Stimulated activated CD4-positive, alpha-beta T cell treated with anti-CD3 and anti-CD28 coated beads, Interleukin-1b, Interleukin-23, amount 100 ng/mL, for 48 hours (primary cell): ENCODE measurements around the gene ATP6V0D1.
"Not testable (repeated sequence)": the region's sequence is repeated elsewhere in the genome, so short reads cannot be mapped to it uniquely, and the experiment has no call there.

Experiments
- DNase-seq: peaks from one replicate; pipeline ENCODE4 v3.0.0-alpha.2; 2020

Gene ATP6V0D1

DNA sequence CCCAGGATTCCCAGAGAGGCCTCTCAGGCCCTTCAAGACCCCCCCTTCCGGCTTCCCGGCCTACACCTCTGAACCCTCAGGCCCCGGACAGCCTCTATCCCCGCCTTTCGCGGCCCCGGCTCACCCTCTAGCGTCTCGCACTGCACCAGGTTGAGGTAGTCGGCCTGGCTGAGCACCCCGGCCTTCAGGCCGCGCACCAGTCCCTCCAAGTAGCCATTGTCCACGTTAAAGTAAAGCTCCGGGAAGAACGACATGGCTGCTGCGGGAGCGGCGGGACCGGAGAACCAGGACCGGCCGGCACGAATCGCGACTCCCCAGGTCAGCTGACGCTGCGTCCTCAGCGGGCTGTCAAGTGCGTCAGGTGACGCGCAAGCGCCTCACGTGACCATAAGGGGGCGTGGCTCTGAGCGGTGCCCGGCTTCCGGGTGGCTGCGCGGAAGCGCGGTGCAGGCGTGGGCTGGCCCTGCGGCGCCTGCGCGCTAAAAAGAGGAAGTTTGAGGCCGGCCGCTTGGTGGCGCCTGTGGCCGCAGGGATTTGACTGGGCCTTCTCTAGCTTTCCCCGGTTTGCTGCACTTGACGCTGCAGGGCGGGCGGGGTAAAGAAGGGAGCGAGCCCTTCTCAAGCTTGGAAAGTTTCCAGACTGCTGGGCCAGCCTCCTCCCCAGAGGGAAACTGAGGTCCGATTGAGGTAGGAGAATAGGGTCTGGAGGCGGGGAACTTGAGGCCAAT lies at the start of gene ATP6V0D1:
TSS of gene ATP6V0D1 (minus strand) at position 325 of the 728 bp plus-strand sequence. CDS start at position 254, 71 bp downstream.
- peak; percentile 97 for DNase-seq

GRCh38 chr16:67530013-67530939 lies 49.3 kb upstream of the ATP6V0D1 start:
- no peak for DNase-seq

- DNase-seq = no peak
Observed at GRCh38 chr16:67529582-67530012, 48.6 kb upstream of the ATP6V0D1 start.

GRCh38 chr16:67528870-67529581 lies 48.1 kb upstream of the ATP6V0D1 start:
- DNase-seq = no peak

DNA sequence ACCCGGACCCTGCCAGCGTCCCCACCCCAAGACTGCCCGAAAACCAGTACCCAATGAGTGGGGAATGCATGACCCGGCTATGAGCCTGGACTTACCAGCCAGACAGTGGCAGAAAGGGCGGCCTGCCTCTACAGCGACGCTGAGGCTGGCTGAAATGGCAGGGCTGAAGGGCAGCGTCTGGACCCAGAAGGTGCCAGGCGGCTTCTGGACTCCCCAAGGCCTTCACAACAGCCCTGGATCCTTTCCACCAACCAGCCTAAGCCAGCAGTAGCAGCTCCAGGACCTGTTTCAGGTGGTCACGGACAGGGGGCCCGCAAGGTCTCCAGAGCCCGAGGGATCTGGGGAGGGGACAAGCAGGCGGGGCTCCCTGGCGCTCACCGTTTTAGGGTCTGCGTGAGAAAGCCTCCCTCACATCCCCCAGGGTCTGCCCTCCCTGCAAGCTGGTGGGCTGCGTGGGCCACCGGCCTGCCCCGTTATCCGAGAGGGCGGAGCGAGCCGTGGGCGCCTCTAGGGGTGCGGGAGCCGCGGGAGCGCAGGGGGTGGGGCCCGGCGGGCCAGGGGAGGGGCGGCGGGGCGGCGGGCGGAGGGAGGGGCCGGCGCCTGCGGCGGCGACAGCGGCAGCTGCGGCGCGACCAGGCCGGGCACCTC lies 47.4 kb upstream of the ATP6V0D1 start, which contains the start of gene RIPOR1:
TSS of gene RIPOR1 (plus strand) at position 608 of the 648 bp plus-strand sequence. CDS start 9,618 bp downstream, outside the sequence.
- DNase-seq = no peak

- DNase-seq = no peak
Observed at GRCh38 chr16:67526149-67526791, 45.3 kb upstream of the ATP6V0D1 start.

- no peak for DNase-seq
Observed at GRCh38 chr16:67525176-67525860, 44.4 kb upstream of the ATP6V0D1 start.

DNA sequence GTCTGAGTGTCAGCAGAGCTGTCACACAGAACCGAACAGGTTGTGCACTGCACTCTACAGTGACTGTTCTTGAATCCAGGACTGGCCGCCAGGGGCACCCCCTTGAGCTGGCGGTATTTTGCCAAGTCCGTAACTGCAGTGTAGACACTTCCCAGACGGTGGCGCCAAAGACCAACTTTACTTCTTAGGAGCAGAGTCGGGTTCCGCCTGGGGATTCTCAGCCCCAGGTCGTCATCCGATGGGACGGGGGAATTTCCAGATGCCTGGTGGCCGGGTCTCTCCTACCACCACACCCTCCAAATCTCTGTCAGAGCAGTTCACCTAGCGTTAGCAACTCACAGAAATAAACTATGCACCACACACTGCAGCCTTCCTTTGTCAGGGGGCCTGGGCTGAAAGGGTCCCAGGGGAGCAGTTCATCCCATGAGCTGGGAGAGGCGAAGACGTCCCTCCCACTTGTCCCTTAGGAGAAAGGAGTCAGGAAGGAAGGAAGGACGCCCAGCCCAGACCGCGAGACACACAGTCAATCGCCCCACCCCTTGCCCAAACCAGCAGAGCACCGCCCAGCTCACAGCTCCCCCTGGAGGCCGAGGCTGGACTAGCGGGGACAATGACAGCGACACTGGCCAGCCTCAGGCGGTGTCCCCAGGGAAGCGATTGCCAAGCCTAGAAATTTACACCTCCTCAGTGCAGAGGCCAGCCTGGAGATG lies 40.3 kb upstream of the ATP6V0D1 start:
- DNase-seq = peak; percentile 97

GRCh38 chr16:67519242-67519641 lies 38.3 kb upstream of the ATP6V0D1 start:
- DNase-seq = no peak

GRCh38 chr16:67518676-67519075 lies 37.7 kb upstream of the ATP6V0D1 start:
- no peak for DNase-seq

DNA sequence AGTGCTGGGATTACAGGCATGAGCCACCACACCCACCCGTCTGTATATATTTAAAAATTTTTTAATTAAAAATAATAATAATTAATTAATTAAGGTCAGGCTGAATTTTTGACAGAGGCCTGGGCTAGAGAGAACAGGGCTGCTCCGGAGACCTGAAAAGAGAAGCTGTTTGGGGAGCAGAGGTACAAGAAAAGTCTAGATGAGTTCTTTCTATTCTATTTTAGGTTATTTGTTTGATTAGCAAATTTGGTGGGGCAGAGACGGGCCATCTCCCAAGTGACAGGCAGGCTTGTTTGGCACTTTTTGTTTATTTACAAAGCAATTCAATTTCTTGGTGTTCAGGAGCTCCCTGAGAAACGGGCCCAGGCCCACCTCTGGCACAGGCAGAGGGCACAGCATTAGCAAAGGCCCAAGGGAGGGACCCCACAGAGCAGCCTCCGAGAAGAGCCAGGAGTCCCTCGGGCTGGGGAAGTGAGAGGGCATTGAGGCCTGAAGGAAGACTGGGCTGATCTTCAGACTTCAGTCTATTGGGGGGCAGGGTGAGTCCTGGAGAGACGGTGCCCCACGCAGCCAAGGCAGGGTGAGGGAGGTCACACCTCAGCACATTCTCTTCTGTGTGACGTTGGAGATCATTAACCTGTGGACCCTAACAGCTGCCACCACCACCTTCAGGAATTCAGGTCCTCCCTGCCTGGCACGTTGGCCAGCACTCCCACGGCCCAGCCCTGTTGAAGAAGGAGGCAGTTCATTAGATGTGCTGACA lies 36.9 kb upstream of the ATP6V0D1 start:
- no peak for DNase-seq

- no peak for DNase-seq
Observed at GRCh38 chr16:67517155-67517445, 36.1 kb upstream of the ATP6V0D1 start.

DNA sequence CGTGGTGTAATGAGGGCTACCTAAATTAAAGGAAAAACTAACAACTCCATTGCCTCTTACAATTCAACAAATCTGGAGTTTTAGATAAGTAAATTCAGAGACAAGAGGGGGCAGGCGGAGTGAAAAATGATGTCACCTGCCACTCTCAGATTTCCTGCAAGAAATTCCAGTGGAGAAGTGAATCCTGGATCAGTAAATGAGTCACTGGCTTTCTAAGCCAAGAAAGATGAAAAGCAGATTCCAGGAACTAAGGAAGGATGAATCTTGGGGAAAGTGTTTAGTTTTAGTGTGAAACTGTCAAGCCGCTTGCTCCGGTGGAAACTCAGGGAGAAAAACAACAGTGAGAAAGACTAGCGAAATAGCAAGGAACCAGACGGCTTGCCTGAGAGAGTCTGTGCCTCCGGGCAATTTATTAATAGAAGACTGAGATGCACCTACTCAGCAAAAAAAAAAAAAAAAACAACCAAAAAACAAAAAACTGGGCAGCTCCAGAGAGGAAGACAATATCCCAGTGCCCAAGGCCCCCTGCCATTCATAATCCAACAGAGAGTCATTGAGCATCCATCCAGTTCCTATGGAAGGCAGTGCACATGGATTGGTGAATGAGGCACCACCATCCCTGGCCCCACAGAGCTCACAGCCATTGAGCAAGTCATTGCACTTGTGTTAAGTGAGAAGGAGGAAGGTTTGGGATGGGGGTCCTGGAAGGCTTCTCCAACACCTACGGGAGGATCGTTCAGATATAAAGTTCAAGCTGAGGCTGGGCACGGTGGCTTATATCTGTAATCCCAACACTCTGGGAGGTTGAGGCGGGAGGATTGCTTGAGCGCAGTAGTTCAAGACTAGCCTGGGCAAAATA lies 35.6 kb upstream of the ATP6V0D1 start:
- no peak for DNase-seq

DNA sequence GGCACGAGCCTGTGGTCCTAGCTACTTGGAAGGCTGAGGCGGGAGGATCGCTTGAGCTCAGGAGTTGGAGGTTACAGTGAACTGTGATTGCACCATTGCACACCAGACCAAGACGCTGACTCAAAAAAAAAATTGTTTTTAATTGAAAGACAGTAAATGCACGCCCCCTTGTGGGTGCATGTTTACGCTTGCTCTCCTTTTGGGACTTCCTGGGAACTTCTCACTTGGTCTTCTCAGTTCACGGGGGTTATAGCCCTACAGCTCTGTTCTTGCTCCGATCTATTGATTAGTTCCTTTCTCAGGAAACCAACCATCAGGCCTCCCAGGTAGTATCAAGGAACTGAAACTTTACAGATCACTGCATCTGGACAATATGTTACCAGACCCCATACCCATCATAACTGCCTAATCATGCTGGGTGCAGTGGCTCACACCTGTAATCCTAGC lies 33.4 kb upstream of the ATP6V0D1 start:
- peak; percentile 76 for DNase-seq

GRCh38 chr16:67513892-67514291 lies 32.9 kb upstream of the ATP6V0D1 start:
- DNase-seq = not testable (repeated sequence)

GRCh38 chr16:67509016-67509415 lies 28.1 kb upstream of the ATP6V0D1 start:
- no peak for DNase-seq

DNA sequence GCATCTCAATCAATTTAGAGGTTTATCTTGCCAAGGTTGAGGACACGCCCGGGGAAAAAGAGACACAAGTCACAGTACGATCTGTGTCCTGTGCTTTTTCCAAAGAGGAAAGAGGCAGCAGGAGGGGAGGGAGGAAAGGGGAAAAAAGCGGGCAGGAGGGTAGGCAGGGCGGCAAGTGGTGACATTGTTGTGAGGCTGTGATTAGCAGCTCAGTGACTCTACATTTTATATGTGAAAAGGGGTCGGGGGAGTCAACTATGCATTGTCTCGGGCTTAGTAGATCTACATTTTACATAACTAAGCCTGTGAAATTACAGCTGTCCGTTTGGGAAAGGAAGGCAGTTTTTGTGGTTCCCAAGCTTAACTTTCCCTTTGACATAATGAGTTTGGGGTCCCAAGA lies 25.5 kb upstream of the ATP6V0D1 start:
- no peak for DNase-seq

DNA sequence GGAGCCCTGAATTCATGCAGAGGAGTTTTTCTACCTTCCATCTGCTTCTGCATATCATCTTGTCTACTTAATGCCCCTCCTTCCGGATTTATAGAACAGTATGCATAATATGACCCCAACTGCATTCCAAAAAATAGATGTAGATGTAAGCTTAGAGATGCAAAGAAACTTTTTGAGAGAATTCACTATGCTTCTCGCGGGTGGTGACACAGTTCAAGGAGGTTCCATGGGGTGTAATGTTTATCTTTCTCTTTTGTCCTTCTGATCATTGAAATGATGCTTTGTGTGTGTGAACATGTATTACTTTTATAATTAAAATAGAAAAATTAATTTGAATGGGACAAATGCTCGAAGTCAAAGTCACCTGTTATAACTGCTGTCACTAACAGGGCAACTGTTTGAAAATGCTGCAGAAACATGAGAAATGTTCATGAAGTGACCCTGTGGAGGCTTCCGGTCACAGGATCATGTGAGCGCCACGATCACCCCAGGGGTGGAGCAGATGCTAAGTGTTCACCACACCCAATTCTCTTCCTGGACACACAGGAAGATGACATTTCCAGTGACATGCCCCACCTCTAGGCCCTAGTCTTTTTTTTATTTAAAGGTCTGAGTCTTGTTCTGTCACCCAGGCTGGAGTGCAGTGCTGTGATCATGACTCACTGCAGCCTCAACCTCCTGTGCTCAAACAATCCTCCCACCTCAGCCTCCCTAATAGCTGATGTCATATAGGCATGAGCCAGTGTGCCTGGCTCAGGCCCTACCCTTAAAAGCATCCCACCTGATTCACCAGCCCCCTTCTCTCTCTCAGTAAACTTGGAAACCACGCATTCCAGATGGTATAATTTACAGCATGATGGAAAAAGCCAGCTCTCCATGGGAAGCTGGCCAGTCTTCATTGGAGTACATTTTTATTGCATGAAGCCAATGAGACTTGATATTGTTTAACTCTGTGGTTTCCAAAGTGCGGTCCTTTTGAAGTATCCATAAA lies 23.4 kb upstream of the ATP6V0D1 start:
- DNase-seq = peak; percentile 45
